B cell (primary cell): Measurements from ENCODE around the gene EGFR. TPM values are rescaled to one million over a fixed set of nuclear protein-coding genes. Genes with fewer than 3 reads are reported as not detected.

Source experiments
- ATAC-seq: fragments of 200-7000 bp; cut with Tn5 transposase; one replicate; pipeline ENCODE4 v1.10.0; 2021; ENCODE audit warnings: low read depth, mild to moderate bottlenecking, moderate number of reproducible peaks, moderate library complexity
- CTCF ChIA-PET: fragments of 350-600 bp; sonication (Branson Sonifier 250); formaldehyde crosslinking; loops from one replicate; lab custom pipeline; 2021; ENCODE audit warnings: antibody characterized with exemption, inconsistent platforms; lab: Charles Lee
- POLR2A ChIA-PET: fragments of 350-600 bp; sonication (Branson Sonifier 250); formaldehyde crosslinking; loops from one replicate; lab custom pipeline; 2021; ENCODE audit warnings: antibody characterized with exemption; lab: Charles Lee
- DNase-seq: peaks from one replicate; pipeline ENCODE4 v3.0.0; 2013
- H2AFZ ChIP-seq: 2 replicates; pipeline ENCODE4 v1.6.1; 2012; ENCODE audit warnings: mild to moderate bottlenecking, low read depth, low read length; ENCODE audit not compliant: insufficient read depth, poor library complexity, severe bottlenecking
- H3K27ac ChIP-seq, 2 donors: 1 replicate in 1 of 2; 2 replicates in 1 of 2; pipeline ENCODE4 v1.5.1; 2012 to 2013; ENCODE audit warnings: low read length in 2 of 2, mild to moderate bottlenecking in 2 of 2, moderate library complexity in 1 of 2
- H3K27me3 ChIP-seq, 4 experiments: fragments of 200-600 bp in 1 of 4; sonication (generic) in 1 of 4; replicated peaks in 1 of 4; 1 replicate in 2 of 4; 2 replicates in 2 of 4; pipeline versions ENCODE4 v1.6.1 to v1.7.0; 2013 to 2016; ENCODE audit warnings: low read length in 3 of 4, mild to moderate bottlenecking in 2 of 4, mixed read lengths in 1 of 4, moderate library complexity in 1 of 4; ENCODE audit not compliant: insufficient read depth in 4 of 4, control insufficient read depth in 3 of 4; ENCODE audit errors: control extremely low read depth in 1 of 4
- H3K36me3 ChIP-seq, 2 experiments: replicated peaks in 1 of 2; 1 replicate in 1 of 2; 2 replicates in 1 of 2; pipeline versions ENCODE4 v1.6.1 to v1.7.1; 2013; ENCODE audit warnings: low read length in 1 of 2; ENCODE audit not compliant: insufficient read depth in 2 of 2, control insufficient read depth in 1 of 2; ENCODE audit errors: control extremely low read depth in 1 of 2, extremely low read depth in 1 of 2
- H3K4me1 ChIP-seq, 2 donors: fragments of 200-600 bp in 1 of 2; sonication (generic) in 1 of 2; 1 replicate in 1 of 2; 2 replicates in 1 of 2; pipeline versions ENCODE4 v1.5.1 to v1.6.1; 2013 to 2017; ENCODE audit warnings: low read length in 2 of 2; ENCODE audit not compliant: control insufficient read depth in 2 of 2, insufficient read depth in 2 of 2
- H3K4me2 ChIP-seq: replicated peaks from 2 replicates; pipeline ENCODE3; 2012; ENCODE audit warnings: mild to moderate bottlenecking, low read depth, low read length; ENCODE audit not compliant: poor library complexity, severe bottlenecking
- H3K4me3 ChIP-seq, 5 experiments: fragments of 200-600 bp in 1 of 5; sonication (generic) in 1 of 5; 1 replicate in 3 of 5; 2 replicates in 2 of 5; pipeline versions ENCODE4 v1.5.1 to v1.7.0; 2011 to 2016; ENCODE audit warnings: low read length in 4 of 5, mild to moderate bottlenecking in 4 of 5, low read depth in 2 of 5, control low read depth in 1 of 5, moderate library complexity in 1 of 5; ENCODE audit not compliant: insufficient read depth in 1 of 5; ENCODE audit errors: control extremely low read depth in 1 of 5, extremely low read depth in 1 of 5
- H3K79me2 ChIP-seq: fragments of 200-600 bp; sonication (generic); one replicate; pipeline ENCODE4 v1.6.0; 2016; ENCODE audit warnings: low read length; ENCODE audit not compliant: control insufficient read depth, insufficient read depth
- H3K9ac ChIP-seq: fragments of 200-600 bp; sonication (generic); 2 replicates; pipeline ENCODE4 v1.6.1; 2017; ENCODE audit warnings: mild to moderate bottlenecking, low read length, moderate library complexity
- H3K9me3 ChIP-seq, 3 donors: one replicate each; pipeline versions ENCODE4 v1.6.1 to v1.7.1; 2013; ENCODE audit warnings: low read length in 2 of 3; ENCODE audit not compliant: control insufficient read depth in 2 of 3, insufficient read depth in 1 of 3; ENCODE audit errors: control extremely low read depth in 1 of 3
- H4K20me1 ChIP-seq: 2 replicates; pipeline ENCODE4 v1.6.0; 2012; ENCODE audit warnings: mild to moderate bottlenecking, low read length; ENCODE audit not compliant: insufficient read depth, control insufficient read depth, poor library complexity, severe bottlenecking
- H3K27ac Mint-ChIP-seq: one replicate; pipeline ENCODE4 v1.8.0; 2021; ENCODE audit warnings: mixed read lengths
- H3K27me3 Mint-ChIP-seq: one replicate; pipeline ENCODE4 v1.8.0; 2021; ENCODE audit warnings: mixed read lengths
- H3K4me1 Mint-ChIP-seq: one replicate; pipeline ENCODE4 v1.8.0; 2021; ENCODE audit warnings: mixed read lengths
- H3K4me3 Mint-ChIP-seq: one replicate; pipeline ENCODE4 v1.8.0; 2021; ENCODE audit warnings: mixed read lengths
- H3K9me3 Mint-ChIP-seq: one replicate; pipeline ENCODE4 v1.8.0; 2022; ENCODE audit warnings: mixed read lengths; ENCODE audit not compliant: insufficient read depth
- EZH2 ChIP-seq: IDR thresholded peaks from 2 replicates; pipeline ENCODE4 v1.6.1; 2012; ENCODE audit warnings: borderline replicate concordance, low read depth, mild to moderate bottlenecking, moderate library complexity, low read length; ENCODE audit not compliant: insufficient read depth, poor library complexity, severe bottlenecking
- WGBS: methylation state at CpG from one replicate; pipeline ENCODE4 v1.1.5; 2013; ENCODE audit warnings: missing lambda C conversion rate; ENCODE audit not compliant: insufficient coverage; 5-methylcytosine and 5-hydroxymethylcytosine counted together
- intact Hi-C: fragments of 100-400 bp; cut with micrococcal nuclease; formaldehyde crosslinking; loops from one replicate; pipeline ENCODE4 v1.10.0; 2022
- polyA plus RNA-seq: library from polyadenylated mRNA; depleted of rRNA; stranded (reverse); fragments of >200 nt; gene quantifications from 2 replicates; pipeline ENCODE4 v1.2.3, GENCODE V29; 2012
- total RNA-seq, 2 donors: library from RNA; stranded (reverse); fragments of 120-200 nt in 1 of 2; gene quantifications; 1 replicate in 1 of 2; 2 replicates in 1 of 2; pipeline versions ENCODE4 v1.2.3 to v1.2.4, GENCODE V29; 2013 to 2022
- TF ChIP-seq, protein P1 (sequence below): fragments of 200-600 bp; IDR thresholded peaks from one replicate; pipeline ENCODE4 v1.8.0; 2022; ENCODE audit warnings: antibody characterized with exemption, mild to moderate bottlenecking

Gene EGFR
- total and polyA plus RNA-seq, 2 donors (not counting 1 experiment from before 2014, with no cell fraction given): not detected

DNA sequence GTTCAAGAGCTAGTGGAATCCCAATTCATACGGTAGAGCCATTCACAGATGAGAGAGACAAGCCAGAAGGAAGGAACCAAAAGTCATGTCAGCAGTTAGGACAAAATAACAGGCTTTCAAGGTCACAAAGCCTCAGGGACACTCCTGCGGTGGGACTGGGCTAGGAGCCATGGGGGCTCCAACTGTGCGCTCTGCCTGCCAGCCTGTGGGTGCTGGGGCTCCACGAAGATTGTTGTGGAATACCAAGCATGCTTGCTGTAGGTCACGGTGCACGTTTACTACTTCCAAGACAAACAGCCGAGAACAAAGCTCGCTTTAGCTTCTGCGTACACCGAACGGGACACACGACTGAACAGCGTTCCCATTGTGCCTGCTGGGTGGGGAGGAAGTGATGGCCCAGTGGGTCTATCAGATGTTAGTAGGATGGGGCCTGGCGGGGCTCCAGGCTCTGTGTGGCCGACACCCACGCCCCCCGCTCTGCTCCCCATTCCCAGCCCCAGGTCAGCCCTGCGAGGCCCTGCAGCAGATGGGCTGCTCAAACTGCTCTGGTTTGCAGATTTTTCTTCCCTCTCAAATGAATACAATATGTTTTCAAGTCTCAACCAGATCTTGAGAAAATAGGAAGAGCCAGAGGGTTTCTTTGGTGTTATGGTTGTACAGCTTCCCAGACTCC lies 158.9 kb downstream of the EGFR start:
- no peak overlapping the region for H3K27ac Mint-ChIP-seq
- no peaks in the 10 kb centered on the region for H3K4me1 ChIP-seq
- no peak overlapping the region for H3K4me2 ChIP-seq
- no peak overlapping the region for H3K9ac ChIP-seq
- H3K4me1 Mint-ChIP-seq: no peaks in the 10 kb centered on the region
- ATAC-seq (no peak), DNase-seq (no peak)
- no peaks in the 10 kb centered on the region for H3K9me3 Mint-ChIP-seq
- no peaks in the 10 kb centered on the region for H3K27me3 ChIP-seq
- H3K79me2 ChIP-seq: no peaks in the 10 kb centered on the region
- 93% methylated on average over 17 of the region's 18 CpGs for WGBS
- H3K36me3 ChIP-seq: no peaks in the 10 kb centered on the region
- H4K20me1 ChIP-seq: no peaks in the 10 kb centered on the region
- H3K9me3 ChIP-seq: no peaks in the 10 kb centered on the region
- POLR2A ChIA-PET: no interaction called here
- TF ChIP-seq, protein P1, sequence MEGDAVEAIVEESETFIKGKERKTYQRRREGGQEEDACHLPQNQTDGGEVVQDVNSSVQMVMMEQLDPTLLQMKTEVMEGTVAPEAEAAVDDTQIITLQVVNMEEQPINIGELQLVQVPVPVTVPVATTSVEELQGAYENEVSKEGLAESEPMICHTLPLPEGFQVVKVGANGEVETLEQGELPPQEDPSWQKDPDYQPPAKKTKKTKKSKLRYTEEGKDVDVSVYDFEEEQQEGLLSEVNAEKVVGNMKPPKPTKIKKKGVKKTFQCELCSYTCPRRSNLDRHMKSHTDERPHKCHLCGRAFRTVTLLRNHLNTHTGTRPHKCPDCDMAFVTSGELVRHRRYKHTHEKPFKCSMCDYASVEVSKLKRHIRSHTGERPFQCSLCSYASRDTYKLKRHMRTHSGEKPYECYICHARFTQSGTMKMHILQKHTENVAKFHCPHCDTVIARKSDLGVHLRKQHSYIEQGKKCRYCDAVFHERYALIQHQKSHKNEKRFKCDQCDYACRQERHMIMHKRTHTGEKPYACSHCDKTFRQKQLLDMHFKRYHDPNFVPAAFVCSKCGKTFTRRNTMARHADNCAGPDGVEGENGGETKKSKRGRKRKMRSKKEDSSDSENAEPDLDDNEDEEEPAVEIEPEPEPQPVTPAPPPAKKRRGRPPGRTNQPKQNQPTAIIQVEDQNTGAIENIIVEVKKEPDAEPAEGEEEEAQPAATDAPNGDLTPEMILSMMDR: no peak
- TF ChIP-seq EZH2: no peak
- H3K27me3 Mint-ChIP-seq: no peaks in the 10 kb centered on the region
- CTCF ChIA-PET: no interaction called here
- H3K27ac ChIP-seq: no peak overlapping the region
- no peak overlapping the region for H3K4me3 Mint-ChIP-seq
- no peak overlapping the region for H2AFZ ChIP-seq
- intact Hi-C loops: no loop called here
- H3K4me3 ChIP-seq: no peak overlapping the region

DNA sequence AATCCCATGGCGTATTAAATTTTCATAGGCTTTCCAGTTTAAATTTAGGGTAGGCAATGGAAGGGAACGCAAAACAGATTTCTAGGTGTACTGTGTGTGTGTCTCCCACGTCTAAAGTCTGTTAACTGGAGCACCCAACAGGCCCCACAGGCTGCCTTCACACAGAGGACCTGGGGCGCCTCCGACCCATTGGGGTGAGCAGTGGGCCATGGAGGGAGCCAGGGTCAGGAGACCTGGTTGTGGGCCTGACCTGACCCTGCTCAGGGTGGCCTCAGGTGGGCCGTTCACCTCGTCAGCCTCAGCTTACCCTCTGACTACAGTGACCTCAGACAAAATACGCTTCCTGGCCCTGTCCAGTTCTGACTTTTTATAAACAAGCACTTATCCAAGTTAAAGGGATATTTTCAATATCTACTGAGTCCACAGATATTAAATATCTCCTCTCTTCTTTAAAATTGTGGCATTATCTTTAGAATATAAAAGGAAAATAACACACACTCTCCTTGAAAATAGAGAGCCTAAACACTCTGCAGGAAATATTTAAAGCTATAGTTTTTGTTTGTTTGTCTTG lies 159.6 kb downstream of the EGFR start:
- Histone ChIP-seq H3K36me3 (no peaks in the 10 kb centered on the region), H3K9ac (no peak overlapping the region), H3K27me3 (no peaks in the 10 kb centered on the region), H3K4me1 (no peaks in the 10 kb centered on the region), H3K9me3 (no peaks in the 10 kb centered on the region), H3K27ac (no peak overlapping the region), H3K4me3 (no peak overlapping the region), H3K4me2 (no peak overlapping the region), H3K79me2 (no peaks in the 10 kb centered on the region), H2AFZ (no peak overlapping the region), H4K20me1 (no peaks in the 10 kb centered on the region)
- no peak for TF ChIP-seq EZH2
- TF ChIP-seq, protein P1: no peak
- CTCF ChIA-PET: no interaction called here
- no peak overlapping the region for H3K4me3 Mint-ChIP-seq
- POLR2A ChIA-PET: no interaction called here
- 87% methylated on average over 4 of the region's 8 CpGs for WGBS
- no peaks in the 10 kb centered on the region for H3K27me3 Mint-ChIP-seq
- ATAC-seq (no peak), DNase-seq (no peak)
- no peak overlapping the region for H3K27ac Mint-ChIP-seq
- intact Hi-C loops: no loop called here
- H3K4me1 Mint-ChIP-seq: no peaks in the 10 kb centered on the region
- H3K9me3 Mint-ChIP-seq: no peaks in the 10 kb centered on the region
